HepG2 (cell line): ENCODE results near the gene SLC16A5. TPM values are rescaled to one million over a fixed set of nuclear protein-coding genes. Genes with fewer than 3 reads are reported as not detected.

Source experiments
- ARID5B ChIP-seq: IDR thresholded peaks from 2 replicates; pipeline ENCODE4 v1.4.0; 2020; ENCODE audit warnings: mild to moderate bottlenecking, missing genetic modification reagents
- E2F5 ChIP-seq: sonication (generic); formaldehyde crosslinking; conservative IDR thresholded peaks from 2 replicates; pipeline ENCODE4 v1.4.0; 2020; ENCODE audit warnings: missing genetic modification reagents
- MTA3 ChIP-seq: sonication (generic); formaldehyde crosslinking; IDR thresholded peaks from 2 replicates; pipeline ENCODE4 v1.4.0; 2020; ENCODE audit warnings: missing genetic modification reagents
- MXD4 ChIP-seq: IDR thresholded peaks from 2 replicates; pipeline ENCODE4 v1.6.1; 2016; ENCODE audit warnings: mild to moderate bottlenecking, missing biosample characterization, missing genetic modification reagents
- POLR2AphosphoS5 ChIP-seq: IDR thresholded peaks from 2 replicates; pipeline ENCODE4 v1.6.1; 2012; ENCODE audit warnings: low read depth, low read length
- RAD51 ChIP-seq: fragments of 450-650 bp; IDR thresholded peaks from 2 replicates; pipeline ENCODE4 v1.6.1; 2016; ENCODE audit warnings: borderline replicate concordance
- SRF ChIP-seq: IDR thresholded peaks from 2 replicates; pipeline ENCODE4 v1.6.1; 2011; ENCODE audit warnings: mild to moderate bottlenecking, low read depth, low read length, moderate library complexity
- TARDBP ChIP-seq: sonication (generic); formaldehyde crosslinking; IDR thresholded peaks from 2 replicates; pipeline ENCODE4 v1.8.0; 2022; ENCODE audit warnings: mild to moderate bottlenecking, missing genetic modification reagents
- TCF7 ChIP-seq: sonication (generic); IDR thresholded peaks from 2 replicates; pipeline ENCODE4 v1.6.1; 2016; ENCODE audit warnings: antibody characterized with exemption, low read depth
- THAP11 ChIP-seq: IDR thresholded peaks from 2 replicates; pipeline ENCODE4 v1.6.1; 2016; ENCODE audit warnings: missing biosample characterization, missing genetic modification reagents
- TSC22D2 ChIP-seq: sonication (generic); formaldehyde crosslinking; IDR thresholded peaks from 2 replicates; pipeline ENCODE4 v1.5.1; 2020; ENCODE audit warnings: missing genetic modification reagents, mild to moderate bottlenecking, borderline replicate concordance
- ZC3H4 ChIP-seq: sonication (generic); formaldehyde crosslinking; IDR thresholded peaks from 2 replicates; pipeline ENCODE4 v1.4.0; 2020; ENCODE audit warnings: missing genetic modification reagents, borderline replicate concordance
- ZFP37 ChIP-seq: sonication (generic); formaldehyde crosslinking; IDR thresholded peaks from 2 replicates; pipeline ENCODE4 v1.4.0; 2020; ENCODE audit warnings: missing genetic modification reagents, borderline replicate concordance
- ZNF232 ChIP-seq: sonication (generic); formaldehyde crosslinking; IDR thresholded peaks from 2 replicates; pipeline ENCODE4 v1.4.0; 2020; ENCODE audit warnings: missing genetic modification reagents, borderline replicate concordance
- ZNF263 ChIP-seq: sonication (generic); formaldehyde crosslinking; IDR thresholded peaks from 2 replicates; pipeline ENCODE4 v1.4.0; 2020; ENCODE audit warnings: missing genetic modification reagents
- ZNF296 ChIP-seq: sonication (generic); formaldehyde crosslinking; conservative IDR thresholded peaks from 2 replicates; pipeline ENCODE4 v1.5.0; 2020; ENCODE audit warnings: mild to moderate bottlenecking, missing genetic modification reagents
- ZNF317 ChIP-seq: sonication (generic); formaldehyde crosslinking; IDR thresholded peaks from 2 replicates; pipeline ENCODE4 v1.5.0; 2020; ENCODE audit warnings: mild to moderate bottlenecking, missing genetic modification reagents
- ZNF446 ChIP-seq: sonication (generic); formaldehyde crosslinking; IDR thresholded peaks from 2 replicates; pipeline ENCODE4 v1.5.0; 2020; ENCODE audit warnings: mild to moderate bottlenecking, missing genetic modification reagents
- ZNF556 ChIP-seq: sonication (generic); formaldehyde crosslinking; IDR thresholded peaks from 2 replicates; pipeline ENCODE4 v1.4.0; 2020; ENCODE audit warnings: mild to moderate bottlenecking, missing genetic modification reagents, borderline replicate concordance
- ZNF605 ChIP-seq: sonication (generic); formaldehyde crosslinking; IDR thresholded peaks from 2 replicates; pipeline ENCODE4 v1.8.0; 2022; ENCODE audit warnings: mild to moderate bottlenecking, missing genetic modification reagents
- ZNF670 ChIP-seq: sonication (generic); formaldehyde crosslinking; IDR thresholded peaks from 2 replicates; pipeline ENCODE4 v1.8.0; 2022; ENCODE audit warnings: mild to moderate bottlenecking, missing genetic modification reagents, borderline replicate concordance
- ZNF761 ChIP-seq: sonication (generic); formaldehyde crosslinking; conservative IDR thresholded peaks from 2 replicates; pipeline ENCODE4 v1.4.0; 2020; ENCODE audit warnings: mild to moderate bottlenecking, missing genetic modification reagents
- ZNF792 ChIP-seq: IDR thresholded peaks from 2 replicates; pipeline ENCODE4 v1.6.1; 2016
- polyA plus RNA-seq, 8 experiments: library from polyadenylated mRNA; depleted of rRNA in 3 of 8; stranded (reverse) in 7 of 8; unstranded in 1 of 8; fragments of >200 nt; fragmentation: Illumina TruSeq in 4 of 8; extraction: Trizol in 4 of 8; gene quantifications; 2 replicates each; pipeline versions ENCODE4 v1.2.1 to v1.2.3, GENCODE V29; 2011 to 2016; ENCODE audit warnings: low read depth in 4 of 8, missing spikeins in 1 of 8, mixed read lengths in 1 of 8; ENCODE audit not compliant: insufficient read depth in 1 of 8
- total RNA-seq, 5 experiments: library from RNA; depleted of rRNA; stranded (reverse); fragments of >200 nt; fragmentation: Illumina TruSeq; extraction: Trizol; gene quantifications; 2 replicates each; pipeline ENCODE4 v1.2.3, GENCODE V29; 2016; ENCODE audit warnings: low read depth in 1 of 5
- TF ChIP-seq, protein P1 (sequence below): sonication (generic); formaldehyde crosslinking; IDR thresholded peaks from 2 replicates; pipeline ENCODE4 v1.5.1; 2020; ENCODE audit warnings: missing genetic modification reagents, mild to moderate bottlenecking, borderline replicate concordance
- TF ChIP-seq, protein P2 (sequence below): sonication (generic); formaldehyde crosslinking; IDR thresholded peaks from 2 replicates; pipeline ENCODE4 v1.4.0; 2020; ENCODE audit warnings: mild to moderate bottlenecking, missing genetic modification reagents

The SLC16A5 gene
- total and polyA plus RNA-seq, 2 of the 13 experiments (the other 11 are each of a cell fraction or from before 2014, with no cell fraction given), result 0.69 to 5.6 TPM

DNA sequence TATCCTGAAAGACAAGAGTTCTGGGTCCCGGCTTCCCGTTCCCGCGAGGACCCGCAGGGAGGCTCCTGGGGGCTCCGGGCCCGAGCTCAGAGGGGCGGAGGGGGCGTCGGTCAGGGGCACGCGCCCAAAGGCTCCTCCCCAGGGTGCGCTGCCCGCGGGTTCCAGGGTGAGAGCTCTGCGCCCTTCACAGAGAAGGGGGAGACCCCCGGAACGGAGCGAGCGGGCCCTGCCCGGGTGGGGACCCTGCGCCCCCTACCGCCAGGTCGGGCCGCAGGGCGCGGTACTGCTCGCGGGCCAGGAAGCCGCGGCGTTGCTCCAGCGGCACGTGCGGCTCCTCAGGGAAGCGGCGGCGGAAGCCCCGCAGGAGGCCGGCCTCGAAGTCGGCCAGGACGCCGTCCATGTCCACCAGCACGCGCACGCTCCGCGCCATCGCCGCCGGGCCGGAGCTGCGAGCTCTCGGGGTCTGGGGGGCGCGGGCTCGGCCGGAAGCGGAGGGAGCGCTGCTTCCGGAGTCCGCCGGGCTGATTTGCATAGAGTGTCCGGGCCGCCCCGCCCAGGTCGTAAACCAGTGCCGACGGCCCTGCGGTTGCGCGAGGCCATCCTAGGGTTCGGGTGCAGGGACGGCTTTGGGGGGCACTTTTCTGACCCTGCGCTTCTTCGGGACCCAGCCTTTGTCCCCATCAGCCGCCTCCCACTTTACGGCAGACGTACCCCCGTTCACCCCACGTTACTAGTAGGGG, 43.7 kb downstream of the SLC16A5 start, which contains the start of gene NT5C (continued):
- no peak; the same call in 1 of the 2 replicates for TF ChIP-seq ZNF232 (CRISPR knock-in tag)
- peak; percentile 95 for TF ChIP-seq ZNF761 (CRISPR knock-in tag)
- TF ChIP-seq ZNF317 (CRISPR knock-in tag), result peak; percentile 46
- 0 out of 2 replicates have a peak, but pooled peaks have one; percentile 47 for TF ChIP-seq E2F5 (CRISPR knock-in tag)
- TF ChIP-seq ZC3H4 (CRISPR knock-in tag), result no peak
- peak; percentile 61 for TF ChIP-seq TARDBP (CRISPR knock-in tag)
- TF ChIP-seq MXD4, result peak; percentile 97
- TF ChIP-seq, protein P1, sequence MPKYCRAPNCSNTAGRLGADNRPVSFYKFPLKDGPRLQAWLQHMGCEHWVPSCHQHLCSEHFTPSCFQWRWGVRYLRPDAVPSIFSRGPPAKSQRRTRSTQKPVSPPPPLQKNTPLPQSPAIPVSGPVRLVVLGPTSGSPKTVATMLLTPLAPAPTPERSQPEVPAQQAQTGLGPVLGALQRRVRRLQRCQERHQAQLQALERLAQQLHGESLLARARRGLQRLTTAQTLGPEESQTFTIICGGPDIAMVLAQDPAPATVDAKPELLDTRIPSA (CRISPR knock-in tag), result no peak
- TF ChIP-seq ZNF670 (CRISPR knock-in tag), result no peak
- peak; percentile 84 for TF ChIP-seq THAP11 (CRISPR knock-in tag)
- TF ChIP-seq ZNF605 (CRISPR knock-in tag), result peak; percentile 49; the same call in 1 of the 2 replicates
- TF ChIP-seq ARID5B, result peak; percentile 62; the same call in 1 of the 2 replicates
- TF ChIP-seq SRF, result no peak
- TF ChIP-seq ZNF296, result no peak
- no peak for TF ChIP-seq RAD51
- TF ChIP-seq ZNF556 (CRISPR knock-in tag), result peak; percentile 90; the same call in 1 of the 2 replicates
- TF ChIP-seq POLR2AphosphoS5, result peak; percentile 86
- TF ChIP-seq ZFP37 (CRISPR knock-in tag), result no peak; the same call in 1 of the 2 replicates
- TF ChIP-seq ZNF263 (CRISPR knock-in tag), result no peak; the same call in 1 of the 2 replicates
- no peak for TF ChIP-seq TCF7
- 0 out of 2 replicates have a peak, but pooled peaks have one; percentile 43 for TF ChIP-seq ZNF792 (CRISPR knock-in tag)
- TF ChIP-seq, protein P2, sequence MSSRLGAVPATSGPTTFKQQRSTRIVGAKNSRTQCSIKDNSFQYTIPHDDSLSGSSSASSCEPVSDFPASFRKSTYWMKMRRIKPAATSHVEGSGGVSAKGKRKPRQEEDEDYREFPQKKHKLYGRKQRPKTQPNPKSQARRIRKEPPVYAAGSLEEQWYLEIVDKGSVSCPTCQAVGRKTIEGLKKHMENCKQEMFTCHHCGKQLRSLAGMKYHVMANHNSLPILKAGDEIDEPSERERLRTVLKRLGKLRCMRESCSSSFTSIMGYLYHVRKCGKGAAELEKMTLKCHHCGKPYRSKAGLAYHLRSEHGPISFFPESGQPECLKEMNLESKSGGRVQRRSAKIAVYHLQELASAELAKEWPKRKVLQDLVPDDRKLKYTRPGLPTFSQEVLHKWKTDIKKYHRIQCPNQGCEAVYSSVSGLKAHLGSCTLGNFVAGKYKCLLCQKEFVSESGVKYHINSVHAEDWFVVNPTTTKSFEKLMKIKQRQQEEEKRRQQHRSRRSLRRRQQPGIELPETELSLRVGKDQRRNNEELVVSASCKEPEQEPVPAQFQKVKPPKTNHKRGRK (CRISPR knock-in tag), result no peak
- peak; percentile 77; the same call in 1 of the 2 replicates for TF ChIP-seq ZNF446 (CRISPR knock-in tag)
- no peak for TF ChIP-seq TSC22D2
- no peak for TF ChIP-seq MTA3
